Right lobe of liver (tissue), 4 donors: ENCODE measurements around the gene NOTCH3.

Source experiments
- POLR2A ChIP-seq: fragments of 450-650 bp; IDR thresholded peaks from one replicate; pipeline ENCODE4 v1.6.1; 2017; ENCODE audit warnings: antibody characterized with exemption, mild to moderate bottlenecking
- TF ChIP-seq, protein P1 (sequence below), 4 donors: fragments of 200-600 bp in 3 of 4; fragments of 450-650 bp in 1 of 4; IDR thresholded peaks; one replicate each; pipeline versions ENCODE4 v1.5.1 to v1.8.0; 2016 to 2022; ENCODE audit warnings: antibody characterized with exemption in 4 of 4, mild to moderate bottlenecking in 2 of 4
- donor health status: DM: no; HTN: no; CAD: no.
- donor health status: DM: no; HTN: no; CAD: no.
- donor health status: DM: no; HTN: yes; CAD: no.

DNA sequence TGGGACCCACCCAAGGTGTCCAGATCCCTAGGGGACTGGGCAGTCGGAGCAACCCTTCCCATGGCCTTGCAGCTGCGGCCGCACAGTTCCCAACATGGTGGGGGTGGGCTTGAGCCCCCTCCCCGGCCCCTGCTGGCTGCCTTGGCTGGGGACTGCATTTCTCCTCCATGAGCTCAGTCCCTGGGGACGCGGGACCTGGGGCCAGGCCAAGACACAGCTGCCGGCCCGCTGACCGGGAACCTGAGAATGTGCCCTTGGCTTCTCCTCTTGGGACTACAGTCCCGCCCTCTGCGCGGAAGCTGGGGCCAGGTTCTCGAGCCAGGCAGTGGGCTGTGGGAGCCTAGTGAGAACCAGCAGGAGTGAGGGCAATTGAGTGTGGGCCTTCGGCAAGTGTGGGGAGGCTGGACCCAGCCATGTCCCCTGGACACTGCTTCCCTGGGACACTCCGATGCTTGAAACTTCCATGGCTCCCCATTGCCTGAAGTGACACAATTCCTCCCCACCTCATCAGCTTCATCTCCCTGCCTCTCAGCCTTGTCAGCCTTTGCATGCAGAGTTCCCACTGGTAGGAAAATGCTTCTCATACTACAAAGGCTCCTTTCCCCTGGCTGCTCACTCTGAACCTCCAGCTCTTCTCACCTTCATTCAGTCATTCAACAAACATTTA is 13.1 kb upstream of the NOTCH3 start:
- TF ChIP-seq, protein P1, sequence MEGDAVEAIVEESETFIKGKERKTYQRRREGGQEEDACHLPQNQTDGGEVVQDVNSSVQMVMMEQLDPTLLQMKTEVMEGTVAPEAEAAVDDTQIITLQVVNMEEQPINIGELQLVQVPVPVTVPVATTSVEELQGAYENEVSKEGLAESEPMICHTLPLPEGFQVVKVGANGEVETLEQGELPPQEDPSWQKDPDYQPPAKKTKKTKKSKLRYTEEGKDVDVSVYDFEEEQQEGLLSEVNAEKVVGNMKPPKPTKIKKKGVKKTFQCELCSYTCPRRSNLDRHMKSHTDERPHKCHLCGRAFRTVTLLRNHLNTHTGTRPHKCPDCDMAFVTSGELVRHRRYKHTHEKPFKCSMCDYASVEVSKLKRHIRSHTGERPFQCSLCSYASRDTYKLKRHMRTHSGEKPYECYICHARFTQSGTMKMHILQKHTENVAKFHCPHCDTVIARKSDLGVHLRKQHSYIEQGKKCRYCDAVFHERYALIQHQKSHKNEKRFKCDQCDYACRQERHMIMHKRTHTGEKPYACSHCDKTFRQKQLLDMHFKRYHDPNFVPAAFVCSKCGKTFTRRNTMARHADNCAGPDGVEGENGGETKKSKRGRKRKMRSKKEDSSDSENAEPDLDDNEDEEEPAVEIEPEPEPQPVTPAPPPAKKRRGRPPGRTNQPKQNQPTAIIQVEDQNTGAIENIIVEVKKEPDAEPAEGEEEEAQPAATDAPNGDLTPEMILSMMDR (IDR thresholded peaks at IDR 0.05), result no peak
- no peak for TF ChIP-seq POLR2A
